Testis (tissue), 2 donors: Measurements from ENCODE around the gene NRARP.

Experiments used
- CTCF ChIP-seq, 3 experiments: fragments of 450-650 bp in 2 of 3; fragments of 200-600 bp in 1 of 3; sonication (generic) in 1 of 3; IDR thresholded peaks; one replicate each; pipeline ENCODE4 v1.5.1; 2016 to 2019; ENCODE audit warnings: antibody characterized with exemption in 3 of 3, mild to moderate bottlenecking in 2 of 3, moderate library complexity in 1 of 3
- POLR2A ChIP-seq: fragments of 450-650 bp; IDR thresholded peaks from one replicate; pipeline ENCODE4 v1.6.1; 2017; ENCODE audit warnings: antibody characterized with exemption, mild to moderate bottlenecking, moderate library complexity

- TF ChIP-seq CTCF (IDR thresholded peaks at IDR 0.05) (no peak), POLR2A (no peak)
Observed at GRCh38 chr9:137275588-137276472, 26.2 kb downstream of the NRARP start.
